HEK293 (cell line): ENCODE results near the gene PPP5C.
A peak's percentile ranks its signal among the peaks of the same experiment; 100 is the strongest.

Source experiments
- CTCF ChIA-PET: fragments of 350-600 bp; formaldehyde crosslinking; extraction: SDS; loops from one replicate; lab custom pipeline; 2021; ENCODE audit warnings: antibody characterized with exemption; lab: Yijun Ruan, JAX
- POLR2A ChIA-PET: fragments of 300-600 bp; formaldehyde crosslinking; extraction: SDS; loops from one replicate; lab custom pipeline; 2020; ENCODE audit warnings: antibody characterized with exemption, inconsistent platforms; lab: Yijun Ruan, JAX
- H3K27ac ChIP-seq: fragments of 200-500 bp; sonication (Bioruptor generic); 2 replicates; pipeline ENCODE4 v1.5.1; 2014; ENCODE audit warnings: low read depth, low read length, control low read depth, inconsistent platforms; ENCODE audit errors: extremely low read depth
- H3K36me3 ChIP-seq, 2 experiments: fragments of 200-500 bp in 1 of 2; sonication (Bioruptor generic) in 1 of 2; 1 replicate in 1 of 2; 2 replicates in 1 of 2; pipeline ENCODE4 v1.5.1; 2014 to 2017; ENCODE audit warnings: inconsistent platforms in 2 of 2, low read length in 2 of 2; ENCODE audit not compliant: control insufficient read depth in 2 of 2, insufficient read depth in 1 of 2
- H3K4me1 ChIP-seq: fragments of 200-500 bp; sonication (Bioruptor generic); 2 replicates; pipeline ENCODE4 v1.5.1; 2014; ENCODE audit warnings: mild to moderate bottlenecking, low read length, inconsistent platforms; ENCODE audit not compliant: control insufficient read depth, insufficient read depth
- H3K4me3 ChIP-seq: 2 replicates; pipeline ENCODE4 v1.5.1; 2011; ENCODE audit warnings: low read depth, mild to moderate bottlenecking, control low read depth, low read length, moderate library complexity
- H3K9me3 ChIP-seq: fragments of 200-500 bp; sonication (Bioruptor generic); 2 replicates; pipeline ENCODE4 v1.5.1; 2014; ENCODE audit warnings: low read depth, low read length, inconsistent platforms; ENCODE audit not compliant: control insufficient read depth, insufficient read depth
- HOXC10 ChIP-seq: sonication (generic); formaldehyde crosslinking; IDR thresholded peaks from 2 replicates; pipeline ENCODE4 v1.8.1; 2023; ENCODE audit warnings: mild to moderate bottlenecking, missing genetic modification reagents
- MEIS1 ChIP-seq: sonication (generic); formaldehyde crosslinking; IDR thresholded peaks from 2 replicates; pipeline ENCODE4 v1.8.1; 2022; ENCODE audit warnings: missing genetic modification reagents, mild to moderate bottlenecking, borderline replicate concordance
- SALL2 ChIP-seq: fragments of 450-650 bp; formaldehyde crosslinking; IDR thresholded peaks from 2 replicates; pipeline ENCODE4 v1.5.0; 2017; ENCODE audit warnings: missing biosample characterization, mild to moderate bottlenecking, missing genetic modification characterization, borderline replicate concordance
- SETDB1 ChIP-seq: IDR thresholded peaks from one replicate; pipeline ENCODE4 v1.6.1; 2017; ENCODE audit warnings: mild to moderate bottlenecking, low read length, moderate library complexity, mixed read lengths; ENCODE audit not compliant: insufficient read length
- SP2 ChIP-seq: fragments of 450-650 bp; formaldehyde crosslinking; IDR thresholded peaks from 2 replicates; pipeline ENCODE4 v1.5.1; 2016; ENCODE audit warnings: missing biosample characterization, missing genetic modification characterization
- ZFP41 ChIP-seq: fragments of 450-650 bp; formaldehyde crosslinking; IDR thresholded peaks from 2 replicates; pipeline ENCODE4 v1.5.1; 2016; ENCODE audit warnings: missing biosample characterization, missing genetic modification characterization, borderline replicate concordance
- ZNF10 ChIP-seq: fragments of 450-650 bp; formaldehyde crosslinking; IDR thresholded peaks from 2 replicates; pipeline ENCODE4 v1.5.1; 2017; ENCODE audit warnings: missing biosample characterization, missing genetic modification characterization
- ZNF157 ChIP-seq: fragments of 450-650 bp; formaldehyde crosslinking; IDR thresholded peaks from 2 replicates; pipeline ENCODE4 v1.5.1; 2016; ENCODE audit warnings: missing biosample characterization, missing genetic modification characterization
- ZNF169 ChIP-seq: fragments of 450-650 bp; formaldehyde crosslinking; IDR thresholded peaks from 2 replicates; pipeline ENCODE4 v1.5.1; 2016; ENCODE audit warnings: missing biosample characterization, missing genetic modification characterization
- ZNF248 ChIP-seq: fragments of 450-650 bp; formaldehyde crosslinking; IDR thresholded peaks from 2 replicates; pipeline ENCODE4 v1.5.1; 2017; ENCODE audit warnings: missing biosample characterization, missing genetic modification characterization
- ZNF350 ChIP-seq: fragments of 450-650 bp; formaldehyde crosslinking; IDR thresholded peaks from 2 replicates; pipeline ENCODE4 v1.5.0; 2017; ENCODE audit warnings: missing biosample characterization, mild to moderate bottlenecking, missing genetic modification characterization
- ZNF391 ChIP-seq: fragments of 450-650 bp; formaldehyde crosslinking; IDR thresholded peaks from 2 replicates; pipeline ENCODE4 v1.5.1; 2016; ENCODE audit warnings: low read depth, missing biosample characterization, missing genetic modification characterization, borderline replicate concordance
- ZNF423 ChIP-seq: fragments of 450-650 bp; formaldehyde crosslinking; IDR thresholded peaks from 2 replicates; pipeline ENCODE4 v1.5.1; 2016; ENCODE audit warnings: missing biosample characterization, missing genetic modification characterization
- ZNF529 ChIP-seq: fragments of 450-650 bp; formaldehyde crosslinking; IDR thresholded peaks from 2 replicates; pipeline ENCODE4 v1.5.1; 2017; ENCODE audit warnings: missing genetic modification characterization, missing biosample characterization; ENCODE audit not compliant: insufficient replicate concordance
- ZNF558 ChIP-seq: fragments of 450-650 bp; formaldehyde crosslinking; IDR thresholded peaks from 2 replicates; pipeline ENCODE4 v1.5.1; 2016; ENCODE audit warnings: missing biosample characterization, missing genetic modification characterization
- ZNF654 ChIP-seq: fragments of 450-650 bp; formaldehyde crosslinking; IDR thresholded peaks from 2 replicates; pipeline ENCODE4 v1.5.1; 2016; ENCODE audit warnings: low read depth, missing biosample characterization, missing genetic modification characterization
- ZNF747 ChIP-seq: fragments of 450-650 bp; formaldehyde crosslinking; IDR thresholded peaks from 2 replicates; pipeline ENCODE4 v1.5.1; 2016; ENCODE audit warnings: missing biosample characterization, missing genetic modification characterization
- ZNF785 ChIP-seq: fragments of 450-650 bp; formaldehyde crosslinking; IDR thresholded peaks from 2 replicates; pipeline ENCODE4 v1.5.1; 2016; ENCODE audit warnings: missing biosample characterization, missing genetic modification characterization
- ZNF830 ChIP-seq: fragments of 450-650 bp; IDR thresholded peaks from 2 replicates; pipeline ENCODE4 v1.5.0; 2018; ENCODE audit warnings: missing biosample characterization, missing genetic modification characterization, low read depth, mild to moderate bottlenecking, moderate library complexity
- ZSCAN23 ChIP-seq: fragments of 450-650 bp; formaldehyde crosslinking; IDR thresholded peaks from 2 replicates; pipeline ENCODE4 v1.5.1; 2016; ENCODE audit warnings: missing biosample characterization, missing genetic modification characterization
- TF ChIP-seq, protein P1 (sequence below): fragments of 450-650 bp; formaldehyde crosslinking; optimal IDR thresholded peaks from 2 replicates; pipeline ENCODE3; 2016; ENCODE audit warnings: missing biosample characterization, mild to moderate bottlenecking, missing genetic modification characterization
- TF ChIP-seq, protein P2 (sequence below): fragments of 450-650 bp; formaldehyde crosslinking; IDR thresholded peaks from 2 replicates; pipeline ENCODE4; 2016; ENCODE audit warnings: missing biosample characterization, missing genetic modification characterization

Gene PPP5C

DNA sequence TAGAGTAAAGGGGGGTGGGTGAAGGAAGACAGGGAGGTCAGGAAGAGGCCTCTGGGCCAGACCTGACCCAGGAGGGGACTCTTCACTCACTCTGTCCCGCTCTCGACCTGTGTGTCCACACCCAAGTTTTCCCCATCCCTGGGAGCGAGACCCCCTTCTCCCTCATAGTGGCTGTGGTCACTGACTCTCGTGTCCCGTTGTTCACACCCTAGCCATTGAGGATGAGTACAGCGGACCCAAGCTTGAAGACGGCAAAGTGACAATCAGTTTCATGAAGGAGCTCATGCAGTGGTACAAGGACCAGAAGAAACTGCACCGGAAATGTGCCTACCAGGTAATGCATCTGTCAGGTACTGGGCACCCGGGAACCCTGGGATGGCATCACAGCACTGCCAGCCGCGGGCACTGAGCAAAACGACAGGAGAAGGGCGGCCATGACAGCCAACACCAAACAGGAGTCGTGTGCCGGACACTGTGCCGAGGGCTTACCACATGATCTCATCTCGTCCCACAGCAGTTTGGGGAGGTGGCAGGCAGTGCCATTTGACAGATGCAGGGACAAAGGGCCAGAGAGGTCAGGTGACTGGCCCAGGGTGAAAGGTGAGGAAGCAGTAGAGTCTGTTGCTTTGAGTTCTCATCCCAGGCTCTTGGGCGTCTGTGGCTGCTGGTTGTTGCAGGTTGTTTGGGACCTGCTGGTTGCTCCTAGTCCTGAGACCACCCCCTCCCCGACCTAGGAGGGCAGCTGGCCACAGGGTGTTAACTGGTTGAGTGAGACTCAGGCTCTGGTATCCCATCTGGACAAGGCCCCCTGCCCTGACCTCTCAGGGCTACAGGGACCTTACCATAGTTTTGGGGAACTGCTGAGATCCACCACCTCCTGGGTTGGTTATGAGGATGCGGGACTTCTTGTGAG is 29.6 kb downstream of the PPP5C start:
- peaks cover 49 to 74% of the 10 kb centered on the region in 2 experiments for H3K36me3 ChIP-seq
- peaks cover 8% of the 10 kb centered on the region for H3K4me1 ChIP-seq
- TF ChIP-seq ZNF157 (tag by site-specific recombination) (no peak), SALL2 (no peak), ZNF350 (tag by site-specific recombination) (no peak), ZNF391 (no peak), HOXC10 (no peak), ZNF169 (no peak), ZNF10 (tag by site-specific recombination) (no peak), ZNF747 (no peak), ZSCAN23 (no peak), ZNF248 (tag by site-specific recombination) (no peak), ZNF529 (no peak), SP2 (no peak)
- TF ChIP-seq, protein P1, sequence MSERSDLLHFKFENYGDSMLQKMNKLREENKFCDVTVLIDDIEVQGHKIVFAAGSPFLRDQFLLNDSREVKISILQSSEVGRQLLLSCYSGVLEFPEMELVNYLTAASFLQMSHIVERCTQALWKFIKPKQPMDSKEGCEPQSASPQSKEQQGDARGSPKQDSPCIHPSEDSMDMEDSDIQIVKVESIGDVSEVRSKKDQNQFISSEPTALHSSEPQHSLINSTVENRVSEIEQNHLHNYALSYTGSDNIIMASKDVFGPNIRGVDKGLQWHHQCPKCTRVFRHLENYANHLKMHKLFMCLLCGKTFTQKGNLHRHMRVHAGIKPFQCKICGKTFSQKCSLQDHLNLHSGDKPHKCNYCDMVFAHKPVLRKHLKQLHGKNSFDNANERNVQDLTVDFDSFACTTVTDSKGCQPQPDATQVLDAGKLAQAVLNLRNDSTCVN (tag by site-specific recombination): no peak
- TF ChIP-seq, protein P2, sequence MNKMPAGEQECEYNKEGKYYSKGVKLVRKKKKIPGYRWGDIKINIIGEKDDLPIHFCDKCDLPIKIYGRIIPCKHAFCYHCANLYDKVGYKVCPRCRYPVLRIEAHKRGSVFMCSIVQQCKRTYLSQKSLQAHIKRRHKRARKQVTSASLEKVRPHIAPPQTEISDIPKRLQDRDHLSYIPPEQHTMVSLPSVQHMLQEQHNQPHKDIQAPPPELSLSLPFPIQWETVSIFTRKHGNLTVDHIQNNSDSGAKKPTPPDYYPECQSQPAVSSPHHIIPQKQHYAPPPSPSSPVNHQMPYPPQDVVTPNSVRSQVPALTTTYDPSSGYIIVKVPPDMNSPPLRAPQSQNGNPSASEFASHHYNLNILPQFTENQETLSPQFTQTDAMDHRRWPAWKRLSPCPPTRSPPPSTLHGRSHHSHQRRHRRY: no peak
- CTCF ChIA-PET: interaction anchor here (0.7 to 2.0 kb wide), 3 partner anchors 19 to 135 kb away, joined by 3 to 9 read pairs (median 5); partner anchors contain the start of gene PPP5C
- H3K9me3 ChIP-seq: no peaks in the 10 kb centered on the region
- no peak overlapping the region for H3K4me3 ChIP-seq
- POLR2A ChIA-PET: no interaction called here
- H3K27ac ChIP-seq: no peak overlapping the region

DNA sequence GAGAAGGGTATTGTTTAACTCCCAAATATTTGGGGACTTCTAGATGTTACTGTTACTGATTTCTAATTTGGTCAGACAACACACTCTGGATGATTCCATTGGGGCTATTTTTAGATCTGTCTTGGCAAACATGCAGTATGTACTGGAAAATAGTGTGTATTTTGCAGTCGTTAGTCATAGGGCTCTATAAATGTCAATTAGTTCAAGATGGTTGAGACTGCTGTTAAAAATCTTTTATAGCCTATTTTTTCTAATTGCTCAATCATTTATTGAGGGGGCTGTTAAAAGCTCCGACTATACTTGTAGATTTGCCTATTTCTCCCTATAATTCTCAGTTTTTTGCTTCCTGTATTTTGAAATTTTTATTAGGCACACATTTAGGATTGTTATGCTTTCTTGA is 31.4 kb downstream of the PPP5C start:
- Histone ChIP-seq H3K9me3 (no peaks in the 10 kb centered on the region), H3K4me1 (0 out of 2 replicates have a peak, but pooled peaks cover 3% of the 10 kb centered on the region), H3K36me3 (peaks cover 66 to 88% of the 10 kb centered on the region in 2 experiments), H3K27ac (no peak overlapping the region), H3K4me3 (no peak overlapping the region)
- POLR2A ChIA-PET: no interaction called here
- CTCF ChIA-PET: interaction anchor here (0.6 to 2.0 kb wide), 8 partner anchors 9 to 296 kb away, joined by 3 to 5 read pairs (median 4); partner anchors contain the start of gene PPP5C
- TF ChIP-seq SETDB1: no peak
- TF ChIP-seq ZNF423 (tag by site-specific recombination): no peak
- TF ChIP-seq ZNF830 (tag by site-specific recombination): no peak
- TF ChIP-seq MEIS1: no peak
- TF ChIP-seq ZFP41 (tag by site-specific recombination): no peak
- TF ChIP-seq ZNF785: no peak

DNA sequence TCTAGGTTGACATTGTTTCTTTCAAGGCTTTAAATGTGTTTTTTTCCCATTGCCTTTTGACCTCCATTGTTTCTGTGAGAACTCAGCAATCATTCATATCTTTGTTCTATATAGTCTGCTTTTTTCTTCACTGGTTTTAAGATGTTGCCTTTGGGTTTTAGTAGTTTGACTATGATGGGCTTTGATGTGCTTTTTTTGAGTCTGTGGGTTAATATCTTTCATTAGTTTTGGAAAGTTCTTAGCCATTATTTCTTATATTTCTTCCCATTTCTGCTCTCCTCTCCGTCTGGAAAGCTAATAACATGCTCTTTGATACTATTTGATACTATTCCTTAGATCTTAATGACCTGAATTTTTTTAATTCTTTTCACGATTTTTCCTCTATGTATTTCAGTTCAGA is 33.8 kb downstream of the PPP5C start:
- H3K27ac ChIP-seq: no peak overlapping the region
- TF ChIP-seq ZNF654 (no peak), ZNF558 (peak; percentile 99)
- H3K4me3 ChIP-seq: no peak overlapping the region
- POLR2A ChIA-PET: no interaction called here
- H3K36me3 ChIP-seq: peaks cover 83 to 91% of the 10 kb centered on the region in 2 experiments
- CTCF ChIA-PET: interaction anchor here (0.7 to 1.7 kb wide), 5 partner anchors 15 to 157 kb away, joined by 3 to 9 read pairs (median 5); no protein-coding TSS in a partner anchor
- H3K4me1 ChIP-seq: no peaks in the 10 kb centered on the region
- H3K9me3 ChIP-seq: no peaks in the 10 kb centered on the region
